ENCODE results near the gene OSBPL10.

OSBPL10 gene

DNA sequence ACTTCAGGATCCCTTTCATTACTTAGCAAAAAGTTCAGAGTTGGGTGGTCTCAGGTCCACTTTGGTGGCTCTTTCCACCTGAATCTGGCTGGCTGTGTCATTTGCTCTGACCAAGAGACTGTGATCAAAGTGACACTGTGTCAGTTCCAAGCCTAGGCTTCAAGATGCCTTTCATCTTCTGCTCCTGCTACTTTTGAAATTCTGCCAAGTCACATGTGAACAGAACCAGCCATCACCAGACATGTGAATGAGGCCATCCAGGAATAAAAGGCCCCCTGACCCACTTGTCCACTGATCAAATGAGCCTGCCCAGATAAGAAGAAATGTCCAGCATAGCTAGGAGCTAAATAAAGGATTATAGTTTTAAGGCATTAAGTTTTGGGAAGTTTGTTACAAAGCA lies 132.2 kb downstream of the OSBPL10 start:
- no peak for DNase-seq (ENCODE audit: low spot score)

DNA sequence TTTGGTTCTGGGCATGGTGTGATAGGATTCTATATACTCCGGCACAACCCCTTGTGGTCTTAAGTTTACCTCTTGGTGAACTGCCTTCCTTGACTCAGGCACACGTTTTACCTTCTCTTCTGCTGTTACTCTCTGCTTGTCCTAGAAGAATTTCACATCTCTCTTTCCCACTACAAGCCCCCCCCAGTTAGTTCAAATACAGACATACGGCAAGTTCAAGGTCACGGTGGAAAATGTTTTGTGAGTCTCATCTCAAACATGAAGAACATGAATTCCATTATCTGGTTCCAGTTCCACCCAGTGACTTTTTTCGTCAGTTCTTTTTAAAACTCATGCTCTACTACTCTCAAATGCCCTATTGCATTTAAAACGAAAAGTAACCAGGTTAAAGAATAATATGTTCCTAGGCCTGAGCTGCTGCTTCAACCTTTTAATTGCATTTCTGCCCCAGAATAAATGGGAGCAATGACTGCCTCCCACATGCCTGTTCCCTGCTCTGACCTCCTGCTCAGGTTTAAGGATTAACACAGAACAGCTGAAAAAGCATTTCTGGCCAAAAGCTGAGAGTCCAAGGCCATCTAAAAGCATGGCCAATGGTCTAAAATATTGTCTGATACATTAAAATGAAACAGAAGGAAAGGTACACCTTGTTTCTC lies 132.8 kb downstream of the OSBPL10 start:
- no peak for DNase-seq (ENCODE audit: low spot score)

DNA sequence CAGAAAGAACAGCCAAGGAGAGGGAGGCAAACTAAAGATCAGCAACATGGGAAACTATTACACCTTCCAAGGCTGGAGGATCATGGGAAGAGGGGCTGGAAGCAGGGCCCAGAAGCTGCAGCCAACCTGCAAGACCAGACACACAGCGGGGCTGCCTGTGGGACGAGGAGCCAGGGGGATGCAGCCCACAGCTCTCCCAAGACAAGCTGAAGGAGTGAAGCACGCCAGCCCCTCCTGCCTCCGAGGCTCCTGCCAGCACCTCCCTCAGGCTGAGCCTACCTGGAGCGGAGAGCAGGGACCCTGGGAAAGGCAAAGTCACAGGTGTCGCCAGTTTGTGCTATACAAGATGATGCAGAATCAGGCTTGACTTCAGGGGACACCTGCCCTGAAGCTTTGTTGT lies 133.3 kb downstream of the OSBPL10 start:
- DNase-seq (ENCODE audit: low spot score): no peak

DNA sequence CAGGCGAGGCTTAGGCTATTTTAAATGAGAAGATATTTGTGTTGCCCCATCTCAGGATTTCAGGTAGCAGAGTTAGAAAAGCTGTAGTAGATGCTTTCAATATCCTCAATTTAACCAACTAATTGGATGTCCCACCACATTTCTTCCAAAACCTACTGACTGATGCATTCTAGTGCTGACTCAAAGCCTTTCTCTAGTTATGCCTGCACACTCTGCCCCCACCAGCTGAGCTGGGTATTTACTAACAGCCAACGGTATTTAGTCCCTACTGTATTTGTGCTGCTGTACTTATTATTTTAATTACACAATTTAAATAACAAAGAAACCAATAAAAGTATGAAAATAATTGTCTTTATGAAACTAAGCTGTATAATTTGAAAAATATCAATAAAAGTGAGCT lies 139.5 kb downstream of the OSBPL10 start:
- DNase-seq (ENCODE audit: low spot score): no peak

DNA sequence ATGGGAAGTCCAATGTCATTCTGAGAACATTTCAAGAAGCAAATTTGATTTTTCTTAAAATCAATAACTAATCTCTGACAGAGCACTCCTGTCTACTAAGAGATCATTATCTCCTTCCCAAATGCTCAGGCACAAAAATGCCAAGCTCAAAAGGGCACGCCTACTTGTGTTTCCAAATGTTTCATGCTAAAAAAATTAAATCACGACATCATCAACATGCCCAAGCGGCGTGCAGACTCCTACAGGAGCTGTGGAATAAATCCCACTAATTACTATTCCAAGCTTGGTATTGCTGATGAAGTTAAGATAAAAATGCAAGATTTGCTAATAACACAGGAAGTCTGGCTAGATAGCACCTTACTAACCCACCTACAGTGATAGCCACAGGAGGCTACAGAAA lies 140.8 kb downstream of the OSBPL10 start:
- no peak for DNase-seq (ENCODE audit: low spot score)

DNA sequence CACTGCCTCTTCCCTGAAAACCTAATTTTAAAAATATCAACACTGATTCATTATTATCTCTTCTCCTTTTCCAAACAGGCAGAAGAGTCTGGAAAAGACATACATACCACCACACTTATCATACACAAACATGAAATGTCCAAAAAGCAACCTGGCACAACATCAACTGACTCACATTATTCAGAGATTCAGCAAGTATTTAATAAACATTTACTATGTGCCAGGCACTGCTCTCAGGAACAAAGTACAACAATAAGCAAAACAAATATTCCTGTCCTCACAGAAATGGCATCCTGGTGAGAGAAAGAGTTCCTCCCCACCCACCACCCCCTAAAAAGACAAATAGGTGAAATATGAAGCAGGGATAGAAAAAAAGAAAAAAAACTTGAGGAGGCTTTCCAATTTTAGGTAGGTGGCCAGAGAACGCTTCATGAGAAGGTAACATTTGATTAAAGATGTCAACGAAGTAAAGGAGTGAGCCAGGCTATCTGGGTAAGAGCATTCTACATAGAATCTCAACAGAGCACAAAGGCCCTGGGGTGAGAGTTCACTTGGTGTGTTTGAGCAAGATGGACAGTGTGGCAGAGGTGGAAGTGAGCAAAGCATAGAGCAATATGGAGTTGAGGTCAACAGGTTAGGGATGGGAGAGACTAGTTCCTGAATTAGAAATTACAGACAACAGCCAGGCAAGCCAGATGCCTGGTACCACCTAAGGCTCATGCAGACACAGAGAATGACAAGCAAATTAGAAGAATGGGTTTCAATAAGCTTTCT lies 141.7 kb downstream of the OSBPL10 start:
- no peak for DNase-seq (ENCODE audit: low spot score)

DNA sequence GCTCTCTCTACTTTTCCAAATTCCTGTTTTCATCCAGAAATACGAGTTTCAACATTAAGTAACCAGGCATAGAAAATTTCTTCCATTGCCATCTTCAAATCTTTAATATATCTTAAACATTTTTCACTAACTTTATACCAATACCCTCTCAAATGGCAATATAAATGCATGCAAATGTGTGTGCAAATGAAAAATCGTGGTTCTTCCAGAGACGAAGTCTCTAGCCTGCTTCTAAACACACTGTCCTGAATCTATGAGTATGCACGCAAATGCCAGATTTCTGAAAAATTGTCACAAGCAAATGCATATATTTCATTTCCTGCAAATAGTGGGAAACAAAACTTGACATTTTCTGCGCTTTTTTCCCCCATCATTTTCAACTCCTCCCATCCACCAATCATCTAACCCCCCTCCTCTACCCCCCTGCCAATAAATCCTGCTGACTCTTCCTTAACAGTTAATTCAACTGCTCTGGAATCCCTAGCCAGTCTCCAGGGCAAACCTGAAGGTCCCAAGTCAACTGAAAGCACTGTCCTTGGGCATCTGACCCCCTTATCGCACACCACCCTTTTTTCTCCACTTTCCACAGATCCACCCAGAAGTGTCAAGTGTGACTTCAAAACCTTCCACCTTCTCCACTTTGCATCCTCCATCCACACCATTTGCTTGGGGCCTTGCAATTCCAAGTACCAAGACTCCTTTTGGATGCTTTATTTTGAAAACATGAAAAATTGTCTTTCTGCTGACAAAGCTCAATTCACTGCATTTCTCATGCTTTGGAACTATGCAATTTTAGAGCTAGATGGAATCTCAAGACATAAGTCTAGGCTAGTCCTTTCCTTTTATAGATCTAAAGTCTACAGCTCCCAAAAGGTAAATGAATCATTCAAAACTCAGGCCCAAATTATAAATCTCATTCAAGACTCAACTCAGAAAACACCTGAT lies 144.7 kb downstream of the OSBPL10 start:
- DNase-seq (ENCODE audit: low spot score): no peak

DNA sequence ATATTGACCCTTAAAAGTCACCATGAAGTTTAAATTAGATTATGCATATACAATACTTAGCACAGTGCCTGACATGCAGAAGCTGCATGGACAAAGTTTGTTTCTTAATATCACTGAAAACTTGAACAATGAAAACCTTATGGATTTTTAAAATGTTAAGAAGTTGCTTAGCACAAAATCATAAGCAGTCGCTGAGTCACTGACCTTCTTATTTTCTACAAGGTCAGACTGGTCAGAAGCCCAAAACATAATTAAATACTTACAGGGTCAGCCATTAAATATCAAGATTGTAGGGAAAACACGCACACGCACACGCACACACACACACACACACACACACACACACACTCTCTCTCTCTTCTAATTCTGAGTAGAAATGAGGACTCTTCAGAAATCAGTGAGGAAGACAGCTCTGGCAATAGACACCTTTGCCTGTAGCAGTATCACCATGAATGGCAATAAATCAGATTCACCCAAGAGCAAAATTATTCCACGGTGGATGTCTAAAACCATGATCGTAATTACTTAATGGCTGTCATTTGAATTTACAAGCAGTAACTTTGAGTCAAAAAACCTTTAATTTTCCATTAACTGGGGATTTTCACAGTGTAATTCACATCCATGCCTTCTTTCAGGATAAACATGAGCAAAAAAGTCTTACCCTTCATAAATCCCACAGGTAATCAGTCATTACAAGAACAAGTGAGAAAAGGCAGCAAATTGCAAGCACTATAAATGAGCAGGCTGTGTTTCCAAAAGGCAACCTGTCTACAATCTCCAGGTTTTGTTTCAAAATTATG lies 147.5 kb downstream of the OSBPL10 start:
- DNase-seq (ENCODE audit: low spot score): no peak

DNA sequence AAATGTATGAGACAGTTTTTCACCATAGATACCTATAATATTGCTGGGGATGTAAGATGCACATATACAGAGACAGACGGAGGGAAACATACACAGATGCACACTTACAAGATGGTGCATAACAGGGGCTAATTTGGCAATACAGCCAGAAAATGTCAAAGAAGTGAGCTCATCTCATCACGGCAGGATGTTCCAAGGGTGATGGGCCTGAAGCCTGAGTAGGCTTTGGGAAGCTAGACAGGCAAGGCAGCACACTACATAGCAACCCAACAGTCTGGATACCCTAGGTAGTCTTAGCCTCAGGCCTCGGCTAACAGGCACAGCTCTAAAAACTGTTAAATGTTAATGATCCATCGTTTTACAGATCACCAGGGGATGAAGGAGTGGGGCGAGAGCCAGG lies 148.5 kb downstream of the OSBPL10 start:
- DNase-seq (ENCODE audit: low spot score): no peak

DNA sequence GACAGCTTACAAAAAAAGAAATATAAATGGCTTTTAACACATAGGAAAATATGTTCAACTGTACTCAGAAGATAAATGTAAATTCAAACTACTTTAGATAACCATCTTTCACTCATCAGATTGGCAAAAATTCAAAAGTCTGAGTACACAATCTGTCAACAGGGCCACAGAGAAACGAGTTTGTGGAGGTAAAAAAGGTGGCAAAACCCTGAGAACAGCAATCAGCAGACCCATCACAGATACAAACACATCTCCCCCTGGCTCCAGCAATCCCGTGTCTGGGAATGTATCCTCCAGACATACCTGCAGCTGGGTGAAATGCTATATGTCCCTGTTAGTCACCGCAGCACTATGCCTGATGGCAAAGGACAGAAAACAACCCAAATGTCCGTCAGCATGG lies 149.5 kb downstream of the OSBPL10 start:
- DNase-seq (ENCODE audit: low spot score): no peak

DNA sequence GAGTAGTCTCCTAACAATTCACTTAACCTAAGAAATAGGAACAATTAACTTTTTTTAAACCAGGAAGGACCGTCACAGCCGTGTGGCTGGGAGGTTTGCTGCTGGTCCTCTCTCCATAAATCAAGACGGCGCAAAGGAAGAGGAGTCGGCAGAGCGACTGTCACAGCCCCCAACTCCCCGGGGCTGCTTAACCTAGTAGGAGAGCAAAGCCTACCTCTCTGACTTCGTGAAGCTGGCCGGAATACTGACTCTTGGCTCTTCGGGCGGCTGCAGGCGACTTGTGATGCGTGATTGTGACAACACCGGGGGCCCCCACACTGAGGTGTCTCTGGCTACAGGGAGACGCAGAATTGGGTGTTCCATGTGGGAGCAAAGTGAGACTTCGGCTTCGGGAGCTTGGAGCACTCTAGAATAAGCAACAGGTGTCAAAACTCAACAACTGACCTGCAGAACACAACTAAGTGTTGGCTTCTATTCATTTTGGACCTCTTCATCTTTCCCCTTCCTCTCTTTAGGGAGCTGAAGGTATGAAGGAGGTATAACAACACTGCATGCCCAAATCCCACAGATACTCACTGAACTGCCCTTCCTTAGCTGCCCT lies 151.1 kb downstream of the OSBPL10 start:
- DNase-seq (ENCODE audit: low spot score): no peak

DNA sequence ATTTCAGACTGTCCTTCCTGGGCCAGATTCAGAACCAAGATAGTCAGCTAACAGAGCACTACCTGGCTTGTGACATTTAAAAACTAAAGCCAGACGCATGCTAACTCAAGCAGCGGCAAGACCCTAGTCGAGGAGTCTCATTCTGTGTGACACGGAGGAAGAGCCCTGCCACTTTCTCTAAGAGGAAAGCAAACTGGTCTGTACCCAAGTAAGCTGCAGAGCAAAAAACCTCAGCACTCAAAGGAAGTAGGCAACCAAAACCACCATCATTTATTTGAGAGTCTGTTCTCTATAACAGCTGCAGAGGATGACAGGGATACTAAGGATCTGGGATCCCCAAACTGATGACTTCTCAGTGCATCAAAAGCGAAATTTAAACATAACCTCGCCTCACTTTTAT lies 152.1 kb downstream of the OSBPL10 start:
- no peak for DNase-seq (ENCODE audit: low spot score)

DNA sequence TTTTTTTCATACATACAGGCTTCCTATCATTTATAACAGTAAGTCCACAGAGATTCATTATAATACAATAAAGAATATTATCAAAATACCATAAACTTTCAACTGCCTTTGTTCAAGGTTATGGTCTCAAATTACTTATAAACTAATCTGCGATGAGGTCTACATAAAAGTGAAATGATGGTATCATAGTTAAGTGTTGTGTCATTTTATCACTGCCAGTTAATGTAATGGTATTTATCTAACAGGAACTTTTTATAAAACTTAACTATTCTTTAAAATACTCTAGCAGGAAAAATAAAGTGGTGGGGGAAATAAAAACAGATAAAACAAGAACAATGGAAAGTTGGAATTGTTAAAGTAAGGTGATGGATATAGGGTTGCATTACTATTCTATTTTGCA lies 153.1 kb downstream of the OSBPL10 start:
- DNase-seq (ENCODE audit: low spot score): no peak

DNA sequence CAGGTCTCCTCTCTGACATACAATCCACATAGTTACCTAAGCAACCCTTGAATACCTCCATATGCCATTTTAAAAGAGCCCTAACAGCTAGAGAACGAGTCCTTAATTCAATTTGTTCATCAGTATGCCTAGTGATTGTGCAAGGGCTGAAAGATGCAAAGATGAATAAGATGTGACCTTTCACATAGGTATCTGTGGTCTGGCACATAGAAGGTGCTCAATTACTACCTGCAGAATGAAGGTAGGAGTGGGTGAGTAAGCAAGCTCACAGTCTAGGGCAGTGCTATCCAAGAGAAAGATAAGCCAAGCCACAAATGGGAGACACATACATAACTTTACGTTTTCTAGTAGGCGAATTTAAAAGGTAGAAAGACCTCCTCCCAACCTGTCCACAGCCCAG lies 157.9 kb downstream of the OSBPL10 start:
- DNase-seq (ENCODE audit: low spot score): no peak

DNA sequence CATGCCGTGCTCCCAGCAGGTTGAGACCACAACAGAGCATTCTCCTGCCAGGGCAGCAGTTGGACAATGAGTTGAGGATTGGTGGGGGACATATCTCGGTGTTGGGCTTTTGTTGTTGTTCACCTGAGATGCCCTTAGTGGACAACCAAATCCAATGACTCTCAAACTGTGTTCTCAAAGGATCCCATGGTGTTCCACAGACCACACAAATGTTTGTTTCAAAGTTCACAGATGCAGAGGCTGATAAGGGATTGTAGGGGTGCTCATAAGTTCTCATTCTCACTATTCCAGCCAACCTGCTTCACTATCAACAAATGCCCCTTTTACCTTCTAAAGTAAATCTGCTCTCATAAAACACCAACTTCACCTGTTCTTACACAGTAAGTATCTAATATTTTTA lies 159.9 kb downstream of the OSBPL10 start:
- no peak for DNase-seq (ENCODE audit: low spot score)

DNA sequence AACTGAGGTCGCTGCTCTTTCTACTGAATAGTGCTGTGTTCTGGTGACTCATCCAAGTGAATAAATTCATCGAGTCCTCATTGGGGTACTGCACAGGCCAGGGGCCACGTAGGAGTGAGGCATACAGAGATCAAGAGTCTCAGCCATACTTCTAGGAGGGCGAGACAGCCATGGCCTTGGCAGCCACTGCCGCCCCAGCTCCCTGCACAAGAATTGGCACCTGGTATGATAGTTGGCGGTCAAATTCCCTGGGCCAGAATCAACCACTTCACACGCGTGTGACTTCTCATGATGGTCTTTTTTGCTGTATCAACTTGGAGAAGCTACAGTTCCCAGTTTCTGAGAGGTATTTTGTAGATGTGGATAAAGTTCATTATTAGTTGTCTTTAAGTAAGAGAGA lies 161.6 kb downstream of the OSBPL10 start:
- no peak for DNase-seq (ENCODE audit: low spot score)

DNA sequence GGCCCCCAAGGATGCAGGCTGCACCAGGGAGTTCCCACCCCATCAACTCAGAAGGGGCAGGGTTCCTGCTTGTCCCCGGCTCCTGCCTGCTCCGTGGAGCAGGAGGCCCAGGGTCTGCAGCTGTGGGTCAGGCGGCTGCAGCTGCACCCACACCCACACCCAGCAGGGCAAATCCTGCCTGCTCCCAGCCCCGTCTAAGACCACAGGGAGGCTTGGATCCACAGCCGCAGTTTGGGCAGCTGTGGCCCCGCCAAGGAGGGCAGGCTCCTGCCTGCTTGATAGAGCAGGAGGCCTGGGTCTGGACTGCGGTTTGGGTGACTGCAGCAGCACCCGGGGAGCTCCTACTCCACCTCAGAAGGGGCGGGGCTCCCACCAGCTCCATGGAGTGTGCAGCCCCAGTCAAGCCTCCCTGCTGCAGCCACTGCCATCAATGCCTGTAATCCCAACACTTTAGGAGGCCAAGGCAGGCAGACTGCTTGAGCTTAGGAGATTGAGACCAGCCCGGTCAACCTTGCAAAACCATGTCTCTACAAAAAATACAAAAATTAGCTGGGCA lies 163.6 kb downstream of the OSBPL10 start:
- no peak for DNase-seq (ENCODE audit: low spot score)

DNA sequence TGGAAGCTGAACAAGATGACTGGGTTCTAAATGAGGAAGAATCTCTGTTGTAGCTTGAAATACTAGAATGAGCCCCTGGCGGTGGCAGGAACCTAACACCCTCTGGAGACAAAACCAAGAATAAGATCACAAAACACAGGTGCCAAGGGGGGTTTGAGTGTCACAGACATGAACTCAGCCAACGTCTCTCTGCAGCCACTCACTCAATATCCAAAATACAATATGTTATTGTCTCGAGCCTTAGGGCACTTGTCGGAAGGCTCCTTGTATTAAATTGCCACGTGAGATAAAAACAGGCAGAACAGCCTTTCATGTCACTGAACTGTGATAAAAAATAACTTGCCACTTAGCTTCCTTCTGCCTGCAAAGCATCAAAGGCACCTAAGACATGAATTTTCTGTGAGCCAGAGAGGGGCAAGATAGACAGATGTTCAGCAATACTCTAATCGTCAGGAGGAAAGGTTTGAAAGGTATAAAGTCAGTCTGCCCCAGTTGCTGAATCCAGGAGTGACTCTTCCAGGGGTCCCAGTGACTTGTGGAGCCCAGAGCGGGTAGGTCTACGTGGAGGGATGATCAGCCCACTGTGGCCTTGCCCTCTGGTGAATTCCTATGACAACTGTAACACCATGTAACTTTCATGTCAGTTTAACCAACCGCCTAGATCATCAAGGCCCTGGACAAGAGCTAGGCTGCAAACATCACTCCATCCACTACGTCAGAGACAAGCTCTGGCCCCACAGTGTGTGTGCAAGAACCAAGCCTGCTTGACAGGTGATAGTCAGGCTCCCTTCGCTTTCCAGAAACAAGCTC lies 165.2 kb downstream of the OSBPL10 start:
- DNase-seq (ENCODE audit: low spot score): no peak

DNA sequence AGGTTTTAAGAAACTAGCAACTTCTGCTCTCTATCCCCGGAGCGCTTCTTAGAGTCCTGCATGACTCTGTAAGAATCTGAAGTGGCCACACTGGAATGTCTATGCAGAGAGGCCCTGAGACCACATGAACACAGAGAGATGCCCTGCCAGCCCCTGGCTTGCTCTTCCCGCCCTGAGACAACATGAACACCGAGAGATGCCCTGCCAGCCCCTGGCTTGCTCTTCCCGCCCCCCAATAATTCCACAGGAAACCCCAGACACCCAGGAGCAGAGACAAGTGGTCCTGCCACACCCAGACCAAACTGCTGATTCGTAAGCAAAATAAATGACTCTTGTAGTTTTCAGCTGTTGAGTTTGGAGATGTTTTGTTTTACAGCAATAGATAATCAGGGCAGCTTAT lies 166.1 kb downstream of the OSBPL10 start:
- DNase-seq (ENCODE audit: low spot score): no peak

DNA sequence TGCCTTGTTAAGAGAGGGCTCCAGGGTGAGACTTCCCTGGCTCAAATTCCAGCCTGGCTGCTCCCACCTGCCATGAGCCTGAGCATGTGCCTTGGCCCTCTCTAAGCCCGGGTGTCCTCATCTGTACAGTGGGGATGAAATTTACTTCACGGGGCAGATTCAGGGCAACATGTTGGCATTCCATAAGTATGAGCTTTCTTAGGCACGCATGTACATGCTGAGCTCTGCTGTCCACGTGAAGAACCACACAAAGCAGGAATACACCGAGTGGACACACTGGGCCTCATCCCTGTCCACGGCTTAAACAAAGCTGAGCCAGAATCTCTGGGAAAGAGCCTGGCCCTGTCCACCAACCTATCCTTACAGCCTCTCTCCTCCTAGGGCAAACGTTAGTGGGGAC lies 167.4 kb downstream of the OSBPL10 start:
- DNase-seq (ENCODE audit: low spot score): no peak
